HEK293T (cell line): ENCODE results near the gene CREB3.

Source experiments
- CTCF ChIA-PET: fragments of 350-600 bp; formaldehyde crosslinking; extraction: SDS; loops from one replicate; lab custom pipeline; 2021; ENCODE audit warnings: antibody characterized with exemption, inconsistent platforms; lab: Yijun Ruan, JAX
- POLR2A ChIA-PET: fragments of 350-600 bp; formaldehyde crosslinking; extraction: SDS; loops from one replicate; lab custom pipeline; 2020; ENCODE audit warnings: antibody characterized with exemption, inconsistent platforms; lab: Yijun Ruan, JAX
- DNase-seq: peaks from one replicate; pipeline ENCODE4 v3.0.0; 2012; ENCODE audit warnings: mixed read lengths; ENCODE audit errors: extremely low spot score
- ARNT ChIP-seq: fragments of 450-650 bp; IDR thresholded peaks from 2 replicates; pipeline ENCODE4 v1.6.1; 2017; ENCODE audit warnings: mild to moderate bottlenecking
- BHLHE40 ChIP-seq: fragments of 450-650 bp; IDR thresholded peaks from 2 replicates; pipeline ENCODE4 v1.6.1; 2016; ENCODE audit warnings: mild to moderate bottlenecking, moderate library complexity, borderline replicate concordance
- CTBP1 ChIP-seq: fragments of 450-650 bp; IDR thresholded peaks from 2 replicates; pipeline ENCODE4 v1.6.1; 2016; ENCODE audit warnings: borderline replicate concordance
- ELF4 ChIP-seq: fragments of 450-650 bp; IDR thresholded peaks from 2 replicates; pipeline ENCODE4 v1.6.1; 2017; ENCODE audit warnings: antibody characterized with exemption
- FOXA1 ChIP-seq: fragments of 450-650 bp; IDR thresholded peaks from 2 replicates; pipeline ENCODE4 v1.6.1; 2016; ENCODE audit warnings: mild to moderate bottlenecking
- FOXK2 ChIP-seq: fragments of 450-650 bp; IDR thresholded peaks from 2 replicates; pipeline ENCODE4 v1.6.1; 2016; ENCODE audit warnings: mild to moderate bottlenecking
- FOXM1 ChIP-seq: fragments of 450-650 bp; IDR thresholded peaks from 2 replicates; pipeline ENCODE4 v1.6.1; 2017; ENCODE audit warnings: mild to moderate bottlenecking, borderline replicate concordance
- HDGF ChIP-seq: fragments of 450-650 bp; IDR thresholded peaks from 2 replicates; pipeline ENCODE4 v1.6.1; 2017; ENCODE audit warnings: antibody characterized with exemption, borderline replicate concordance
- L3MBTL2 ChIP-seq: fragments of 450-650 bp; conservative IDR thresholded peaks from 2 replicates; pipeline ENCODE4 v1.6.1; 2016; ENCODE audit warnings: mild to moderate bottlenecking
- LEF1 ChIP-seq: fragments of 450-650 bp; IDR thresholded peaks from 2 replicates; pipeline ENCODE4 v1.6.1; 2017; ENCODE audit warnings: mild to moderate bottlenecking, borderline replicate concordance
- NFRKB ChIP-seq: fragments of 450-650 bp; IDR thresholded peaks from 2 replicates; pipeline ENCODE4 v1.6.1; 2016; ENCODE audit warnings: mild to moderate bottlenecking, moderate library complexity
- PKNOX1 ChIP-seq: fragments of 450-650 bp; IDR thresholded peaks from 2 replicates; pipeline ENCODE4 v1.6.1; 2016
- SP1 ChIP-seq: fragments of 450-650 bp; IDR thresholded peaks from 2 replicates; pipeline ENCODE4 v1.6.1; 2017
- SUZ12 ChIP-seq: fragments of 450-650 bp; IDR thresholded peaks from 2 replicates; pipeline ENCODE4 v1.6.1; 2016; ENCODE audit warnings: mild to moderate bottlenecking
- TARDBP ChIP-seq: fragments of 450-650 bp; IDR thresholded peaks from 2 replicates; pipeline ENCODE4 v1.6.1; 2016
- ZNF384 ChIP-seq: fragments of 450-650 bp; IDR thresholded peaks from 2 replicates; pipeline ENCODE4 v1.6.1; 2016

Gene CREB3

DNA sequence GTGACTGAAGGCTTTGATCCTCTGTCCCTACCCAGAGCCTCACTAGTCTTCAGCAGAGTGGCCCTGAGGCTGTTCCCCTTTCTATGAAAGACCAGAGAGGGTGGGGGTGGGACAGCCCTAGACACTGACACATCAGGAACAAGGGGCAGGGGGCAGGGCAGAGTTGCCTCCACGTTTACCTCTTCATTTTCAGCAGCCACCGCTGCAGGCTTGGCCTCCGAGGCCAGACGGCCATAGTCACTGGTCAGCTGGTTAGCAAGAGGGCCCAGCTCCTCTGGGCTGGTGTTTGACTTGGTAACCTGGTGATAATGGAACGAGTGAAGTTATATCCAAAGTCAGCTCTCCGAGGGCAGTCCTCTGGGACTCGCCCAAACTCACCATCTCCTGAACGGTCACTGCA, 27.1 kb upstream of the CREB3 start:
- TF ChIP-seq NFRKB = no peak
- no peak for TF ChIP-seq BHLHE40
- no peak for TF ChIP-seq HDGF
- no peak for TF ChIP-seq SUZ12
- CTCF ChIA-PET = interaction anchor here (1.0 kb wide), 1 partner anchor 9 kb away, joined by 11 read pairs; no protein-coding TSS in a partner anchor
- POLR2A ChIA-PET = no interaction called here
- no peak for DNase-seq

GRCh38 chr9:35705836-35706430, 26.5 kb upstream of the CREB3 start:
- POLR2A ChIA-PET = no interaction called here
- CTCF ChIA-PET = no interaction called here
- DNase-seq = no peak
- no peak for TF ChIP-seq NFRKB
- no peak for TF ChIP-seq FOXM1
- TF ChIP-seq PKNOX1 = no peak
- no peak for TF ChIP-seq TARDBP
- TF ChIP-seq SUZ12 = no peak
- no peak for TF ChIP-seq BHLHE40
- no peak for TF ChIP-seq FOXA1
- no peak for TF ChIP-seq ARNT
- no peak for TF ChIP-seq LEF1
- no peak for TF ChIP-seq ELF4
- no peak for TF ChIP-seq CTBP1

DNA sequence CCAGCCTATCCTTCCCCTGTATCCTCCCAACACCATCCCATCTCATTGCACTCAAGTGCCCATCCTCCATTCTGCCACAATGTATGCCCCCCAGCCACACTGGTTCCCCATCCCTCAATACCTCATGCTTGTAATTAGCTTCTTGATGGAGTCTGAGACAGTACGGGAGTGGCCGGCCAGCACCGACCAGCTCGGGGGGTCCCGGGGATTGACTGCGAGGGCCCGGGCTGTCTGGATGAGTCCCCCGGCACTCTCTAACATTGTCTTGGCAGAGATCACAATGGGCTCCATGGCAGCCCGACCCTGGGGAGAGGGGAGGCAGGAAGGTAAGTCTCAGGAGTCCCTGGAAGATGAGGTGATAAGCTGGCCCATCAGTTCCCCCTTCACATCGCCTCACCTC, 25.5 kb upstream of the CREB3 start:
- ChIA-PET POLR2A (no interaction called here), CTCF (no interaction called here)
- TF ChIP-seq CTBP1 (no peak), FOXA1 (no peak), SUZ12 (no peak), SP1 (no peak), FOXM1 (no peak), FOXK2 (no peak), BHLHE40 (no peak), ELF4 (no peak), TARDBP (no peak)
- no peak for DNase-seq

GRCh38 chr9:35708146-35708545, 24.3 kb upstream of the CREB3 start:
- TF ChIP-seq PKNOX1 (no peak), SP1 (no peak), LEF1 (no peak), BHLHE40 (no peak), ELF4 (no peak), ZNF384 (no peak), ARNT (no peak), FOXK2 (no peak), NFRKB (no peak), TARDBP (no peak), SUZ12 (no peak)
- ChIA-PET CTCF (no interaction called here), POLR2A (no interaction called here)
- DNase-seq = no peak

GRCh38 chr9:35710818-35711500, 21.5 kb upstream of the CREB3 start:
- TF ChIP-seq CTBP1 = no peak
- TF ChIP-seq FOXM1 = no peak
- TF ChIP-seq BHLHE40 = no peak
- TF ChIP-seq ZNF384 = no peak
- CTCF ChIA-PET = interaction anchor here (1.0 kb wide), 1 partner anchor 22 kb away, joined by 3 read pairs; no protein-coding TSS in a partner anchor
- POLR2A ChIA-PET = no interaction called here
- no peak for DNase-seq

GRCh38 chr9:35711501-35712428, 20.7 kb upstream of the CREB3 start:
- TF ChIP-seq CTBP1 (no peak), ELF4 (no peak), NFRKB (no peak), SUZ12 (no peak), LEF1 (no peak), SP1 (no peak), ARNT (no peak), HDGF (no peak), PKNOX1 (no peak), BHLHE40 (no peak), FOXA1 (no peak), ZNF384 (no peak), TARDBP (no peak), L3MBTL2 (no peak), FOXK2 (no peak), FOXM1 (no peak)
- DNase-seq = no peak
- CTCF ChIA-PET = interaction anchor here (0.9 to 1.0 kb wide), 2 partner anchors 15 to 21 kb away, joined by 3 read pairs; no protein-coding TSS in a partner anchor
- POLR2A ChIA-PET = no interaction called here
